Measurements from ENCODE around the gene PCDHGB4.

DNA sequence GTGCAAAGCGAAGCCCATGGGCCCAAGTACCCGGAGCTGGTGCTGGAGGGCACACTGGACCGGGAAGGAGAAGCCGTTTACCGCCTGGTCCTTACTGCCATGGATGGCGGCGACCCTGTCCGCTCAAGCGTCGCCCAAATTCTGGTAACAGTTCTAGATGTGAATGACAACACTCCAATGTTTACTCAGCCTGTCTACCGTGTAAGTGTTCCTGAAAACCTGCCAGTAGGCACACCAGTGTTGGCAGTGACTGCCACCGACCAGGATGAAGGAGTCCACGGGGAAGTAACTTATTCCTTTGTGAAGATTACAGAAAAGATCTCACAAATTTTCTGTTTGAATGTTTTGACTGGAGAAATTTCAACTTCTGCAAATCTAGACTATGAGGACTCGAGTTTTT is 12.9 kb upstream of the PCDHGB4 start:
- TF ChIP-seq, protein P1, sequence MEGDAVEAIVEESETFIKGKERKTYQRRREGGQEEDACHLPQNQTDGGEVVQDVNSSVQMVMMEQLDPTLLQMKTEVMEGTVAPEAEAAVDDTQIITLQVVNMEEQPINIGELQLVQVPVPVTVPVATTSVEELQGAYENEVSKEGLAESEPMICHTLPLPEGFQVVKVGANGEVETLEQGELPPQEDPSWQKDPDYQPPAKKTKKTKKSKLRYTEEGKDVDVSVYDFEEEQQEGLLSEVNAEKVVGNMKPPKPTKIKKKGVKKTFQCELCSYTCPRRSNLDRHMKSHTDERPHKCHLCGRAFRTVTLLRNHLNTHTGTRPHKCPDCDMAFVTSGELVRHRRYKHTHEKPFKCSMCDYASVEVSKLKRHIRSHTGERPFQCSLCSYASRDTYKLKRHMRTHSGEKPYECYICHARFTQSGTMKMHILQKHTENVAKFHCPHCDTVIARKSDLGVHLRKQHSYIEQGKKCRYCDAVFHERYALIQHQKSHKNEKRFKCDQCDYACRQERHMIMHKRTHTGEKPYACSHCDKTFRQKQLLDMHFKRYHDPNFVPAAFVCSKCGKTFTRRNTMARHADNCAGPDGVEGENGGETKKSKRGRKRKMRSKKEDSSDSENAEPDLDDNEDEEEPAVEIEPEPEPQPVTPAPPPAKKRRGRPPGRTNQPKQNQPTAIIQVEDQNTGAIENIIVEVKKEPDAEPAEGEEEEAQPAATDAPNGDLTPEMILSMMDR (IDR thresholded peaks at IDR 0.05 in 2 of 3, conservative IDR thresholded peaks at IDR 0.05 in 1 of 3; ENCODE audit: control insufficient read depth in 2 of 3, extremely low read depth in 1 of 3, insufficient read depth in 1 of 3, low read depth in 3 of 3, low read length in 3 of 3) = no peak
- TF ChIP-seq, protein P2, sequence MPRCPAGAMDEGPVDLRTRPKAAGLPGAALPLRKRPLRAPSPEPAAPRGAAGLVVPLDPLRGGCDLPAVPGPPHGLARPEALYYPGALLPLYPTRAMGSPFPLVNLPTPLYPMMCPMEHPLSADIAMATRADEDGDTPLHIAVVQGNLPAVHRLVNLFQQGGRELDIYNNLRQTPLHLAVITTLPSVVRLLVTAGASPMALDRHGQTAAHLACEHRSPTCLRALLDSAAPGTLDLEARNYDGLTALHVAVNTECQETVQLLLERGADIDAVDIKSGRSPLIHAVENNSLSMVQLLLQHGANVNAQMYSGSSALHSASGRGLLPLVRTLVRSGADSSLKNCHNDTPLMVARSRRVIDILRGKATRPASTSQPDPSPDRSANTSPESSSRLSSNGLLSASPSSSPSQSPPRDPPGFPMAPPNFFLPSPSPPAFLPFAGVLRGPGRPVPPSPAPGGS (IDR thresholded peaks at IDR 0.05; ENCODE audit: borderline replicate concordance, insufficient read depth, low read depth, low read length, poor library complexity, severe bottlenecking) = no peak
- no peak for TF ChIP-seq ZNF274 (IDR thresholded peaks at IDR 0.05; ENCODE audit: insufficient read depth, insufficient read length)
- TF ChIP-seq POLR2A (IDR thresholded peaks at IDR 0.05; ENCODE audit: low read depth, low read length) = no peak
- TF ChIP-seq JUNB (IDR thresholded peaks at IDR 0.05) = no peak
- TF ChIP-seq POLR2AphosphoS5 (IDR thresholded peaks at IDR 0.05; ENCODE audit: low read length) = no peak
- TF ChIP-seq GATAD2B (conservative IDR thresholded peaks at IDR 0.05; ENCODE audit: low read depth) = no peak
- TF ChIP-seq E2F4 (IDR thresholded peaks at IDR 0.05; ENCODE audit: low read depth, low read length) = no peak
- no peak for TF ChIP-seq EGR1 (IDR thresholded peaks at IDR 0.05; ENCODE audit: borderline replicate concordance in 1 of 2, low read depth in 2 of 2, low read length in 2 of 2)

All from GM12878 (cell line).